HepG2 (cell line): ENCODE results near the gene CRYBA2. TPM values are rescaled to one million over a fixed set of nuclear protein-coding genes. Genes with fewer than 3 reads are reported as not detected.

Experiments
- AFF4 ChIP-seq: sonication (generic); formaldehyde crosslinking; IDR thresholded peaks from 2 replicates; pipeline ENCODE4 v1.4.0; 2020; ENCODE audit warnings: missing genetic modification reagents
- ATF4 ChIP-seq, 2 experiments: fragments of 450-650 bp in 1 of 2; sonication (generic) in 1 of 2; formaldehyde crosslinking; IDR thresholded peaks; 2 replicates each; pipeline versions ENCODE4 v1.5.0 to v1.8.0; 2020 to 2022; ENCODE audit warnings: mild to moderate bottlenecking in 1 of 2, missing genetic modification reagents in 1 of 2
- CSRNP1 ChIP-seq: sonication (generic); formaldehyde crosslinking; IDR thresholded peaks from 2 replicates; pipeline ENCODE4 v1.8.1; 2023; ENCODE audit warnings: mild to moderate bottlenecking, missing genetic modification reagents
- DMTF1 ChIP-seq: sonication (generic); formaldehyde crosslinking; IDR thresholded peaks from 2 replicates; pipeline ENCODE4 v1.4.0; 2020; ENCODE audit warnings: mild to moderate bottlenecking, missing genetic modification reagents
- HES4 ChIP-seq: sonication (generic); formaldehyde crosslinking; IDR thresholded peaks from 2 replicates; pipeline ENCODE4 v1.9.0; 2021; ENCODE audit warnings: mild to moderate bottlenecking, missing genetic modification reagents, borderline replicate concordance
- JUNB ChIP-seq: sonication (generic); formaldehyde crosslinking; IDR thresholded peaks from 2 replicates; pipeline ENCODE4 v1.8.0; 2022; ENCODE audit warnings: missing genetic modification reagents, mild to moderate bottlenecking, borderline replicate concordance
- SRSF4 ChIP-seq: fragments of 200-400 bp; formaldehyde crosslinking; IDR thresholded peaks from one replicate; pipeline ENCODE4 v1.6.1; 2018; ENCODE audit warnings: mild to moderate bottlenecking, low read depth, low read length, moderate library complexity; ENCODE audit not compliant: poor library complexity, severe bottlenecking
- ZC3H13 ChIP-seq: sonication (generic); formaldehyde crosslinking; IDR thresholded peaks from 2 replicates; pipeline ENCODE4 v1.8.1; 2023; ENCODE audit warnings: mild to moderate bottlenecking, missing genetic modification reagents, moderate library complexity
- ZFP1 ChIP-seq: IDR thresholded peaks from 2 replicates; pipeline ENCODE4 v1.6.1; 2016
- ZNF460 ChIP-seq: sonication (generic); formaldehyde crosslinking; IDR thresholded peaks from 2 replicates; pipeline ENCODE4 v1.5.1; 2020; ENCODE audit warnings: missing genetic modification reagents, mild to moderate bottlenecking, borderline replicate concordance
- ZNF792 ChIP-seq: IDR thresholded peaks from 2 replicates; pipeline ENCODE4 v1.6.1; 2016
- ZSCAN22 ChIP-seq: sonication (generic); formaldehyde crosslinking; IDR thresholded peaks from 2 replicates; pipeline ENCODE4 v1.4.0; 2020; ENCODE audit warnings: mild to moderate bottlenecking, missing genetic modification reagents
- ZSCAN5A ChIP-seq: sonication (generic); formaldehyde crosslinking; IDR thresholded peaks from 2 replicates; pipeline ENCODE4 v1.8.0; 2022; ENCODE audit warnings: mild to moderate bottlenecking, missing genetic modification reagents, borderline replicate concordance
- polyA plus RNA-seq, 8 experiments: library from polyadenylated mRNA; depleted of rRNA in 3 of 8; stranded (reverse) in 7 of 8; unstranded in 1 of 8; fragments of >200 nt; fragmentation: Illumina TruSeq in 4 of 8; extraction: Trizol in 4 of 8; gene quantifications; 2 replicates each; pipeline versions ENCODE4 v1.2.1 to v1.2.3, GENCODE V29; 2011 to 2016; ENCODE audit warnings: low read depth in 4 of 8, missing spikeins in 1 of 8, mixed read lengths in 1 of 8; ENCODE audit not compliant: insufficient read depth in 1 of 8
- total RNA-seq, 5 experiments: library from RNA; depleted of rRNA; stranded (reverse); fragments of >200 nt; fragmentation: Illumina TruSeq; extraction: Trizol; gene quantifications; 2 replicates each; pipeline ENCODE4 v1.2.3, GENCODE V29; 2016; ENCODE audit warnings: low read depth in 1 of 5

Gene CRYBA2
- total and polyA plus RNA-seq, 2 of the 13 experiments (the other 11 are each of a cell fraction or from before 2014, with no cell fraction given): not detected

GRCh38 chr2:218962859-218963492, 30.2 kb downstream of the CRYBA2 start (continued):
- TF ChIP-seq HES4 (CRISPR knock-in tag) (peak; percentile 97), ATF4 (CRISPR knock-in tag; IDR thresholded peaks at IDR 0.05) (peak in 1 of 2 experiments; percentile 54; a peak in 2 of 4 replicates), ZNF460 (CRISPR knock-in tag) (no peak), DMTF1 (CRISPR knock-in tag) (no peak), AFF4 (CRISPR knock-in tag) (no peak), JUNB (peak; percentile 70), ZSCAN22 (CRISPR knock-in tag) (no peak), SRSF4 (no peak), ZFP1 (CRISPR knock-in tag) (peak; percentile 57; the same call in 1 of the 2 replicates), ZNF792 (CRISPR knock-in tag) (peak; percentile 97), ZC3H13 (CRISPR knock-in tag) (peak; percentile 59; the same call in 1 of the 2 replicates), ZSCAN5A (CRISPR knock-in tag) (no peak), CSRNP1 (CRISPR knock-in tag) (0 out of 2 replicates have a peak, but pooled peaks have one; percentile 49)
